Nephron (organoid): ENCODE data around the gene EFCAB14.

ENCODE experiments used
- H3K27ac Mint-ChIP-seq, 3 experiments: 2 replicates each; pipeline ENCODE4 v1.8.0; 2020; ENCODE audit warnings: mixed read lengths in 3 of 3, mild to moderate bottlenecking in 2 of 3, moderate library complexity in 1 of 3
- H3K27me3 Mint-ChIP-seq: 2 replicates; pipeline ENCODE4 v1.8.0; 2021; ENCODE audit warnings: low read depth, mild to moderate bottlenecking, moderate library complexity, mixed read lengths
- H3K36me3 Mint-ChIP-seq: 2 replicates; pipeline ENCODE4 v1.8.0; 2020; ENCODE audit warnings: low read depth, mixed read lengths
- H3K4me1 Mint-ChIP-seq: 2 replicates; pipeline ENCODE4 v1.8.0; 2020; ENCODE audit warnings: mixed read lengths
- H3K4me3 Mint-ChIP-seq, 3 experiments: 2 replicates each; pipeline ENCODE4 v1.8.0; 2020; ENCODE audit warnings: mild to moderate bottlenecking in 3 of 3, mixed read lengths in 3 of 3, moderate library complexity in 2 of 3
- H3K9me3 Mint-ChIP-seq: 2 replicates; pipeline ENCODE4 v1.8.0; 2020; ENCODE audit warnings: mixed read lengths
- TF ChIP-seq, protein P1 (sequence below), 3 experiments: fragments of 200-600 bp; sonication (generic); IDR thresholded peaks; one replicate each; pipeline ENCODE4 v1.5.0; 2021; ENCODE audit warnings: antibody characterized with exemption in 3 of 3; ENCODE audit not compliant: unreplicated experiment in 3 of 3

EFCAB14 gene

DNA sequence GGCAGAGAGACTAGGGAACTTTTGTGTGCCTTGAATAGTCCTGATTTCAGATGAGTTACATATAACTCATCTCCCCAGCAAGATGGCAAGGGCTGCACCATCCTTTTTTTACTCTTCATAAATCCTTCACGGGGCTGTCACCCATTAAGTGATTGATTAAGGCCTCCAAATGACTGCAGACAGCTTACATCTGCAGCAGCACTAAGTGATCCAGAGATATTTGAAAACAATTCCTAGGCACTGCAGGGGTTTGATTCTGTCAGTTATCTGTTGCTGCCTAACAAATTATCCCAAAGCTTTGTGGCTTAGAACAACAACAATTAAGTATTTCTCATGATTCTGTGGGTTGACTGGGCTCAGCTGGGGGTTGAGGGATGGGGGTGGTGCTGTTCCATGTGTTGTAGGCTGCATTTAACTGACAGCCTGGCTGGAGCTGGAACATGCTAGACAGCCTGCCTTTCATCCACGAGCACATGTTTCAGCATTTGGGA, 27.9 kb downstream of the EFCAB14 start:
- H3K4me1 Mint-ChIP-seq, result peaks cover 75% of the 10 kb centered on the region
- peaks cover 66% of the 10 kb centered on the region for H3K36me3 Mint-ChIP-seq
- no peak overlapping the region for H3K4me3 Mint-ChIP-seq
- H3K27ac Mint-ChIP-seq, result peak overlapping the region in 1 of 3 experiments; percentile 65
- TF ChIP-seq, protein P1, sequence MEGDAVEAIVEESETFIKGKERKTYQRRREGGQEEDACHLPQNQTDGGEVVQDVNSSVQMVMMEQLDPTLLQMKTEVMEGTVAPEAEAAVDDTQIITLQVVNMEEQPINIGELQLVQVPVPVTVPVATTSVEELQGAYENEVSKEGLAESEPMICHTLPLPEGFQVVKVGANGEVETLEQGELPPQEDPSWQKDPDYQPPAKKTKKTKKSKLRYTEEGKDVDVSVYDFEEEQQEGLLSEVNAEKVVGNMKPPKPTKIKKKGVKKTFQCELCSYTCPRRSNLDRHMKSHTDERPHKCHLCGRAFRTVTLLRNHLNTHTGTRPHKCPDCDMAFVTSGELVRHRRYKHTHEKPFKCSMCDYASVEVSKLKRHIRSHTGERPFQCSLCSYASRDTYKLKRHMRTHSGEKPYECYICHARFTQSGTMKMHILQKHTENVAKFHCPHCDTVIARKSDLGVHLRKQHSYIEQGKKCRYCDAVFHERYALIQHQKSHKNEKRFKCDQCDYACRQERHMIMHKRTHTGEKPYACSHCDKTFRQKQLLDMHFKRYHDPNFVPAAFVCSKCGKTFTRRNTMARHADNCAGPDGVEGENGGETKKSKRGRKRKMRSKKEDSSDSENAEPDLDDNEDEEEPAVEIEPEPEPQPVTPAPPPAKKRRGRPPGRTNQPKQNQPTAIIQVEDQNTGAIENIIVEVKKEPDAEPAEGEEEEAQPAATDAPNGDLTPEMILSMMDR (IDR thresholded peaks at IDR 0.05; ENCODE audit: unreplicated experiment in 3 of 3), result no peak
- H3K9me3 Mint-ChIP-seq, result no peaks in the 10 kb centered on the region
- no peaks in the 10 kb centered on the region for H3K27me3 Mint-ChIP-seq

DNA sequence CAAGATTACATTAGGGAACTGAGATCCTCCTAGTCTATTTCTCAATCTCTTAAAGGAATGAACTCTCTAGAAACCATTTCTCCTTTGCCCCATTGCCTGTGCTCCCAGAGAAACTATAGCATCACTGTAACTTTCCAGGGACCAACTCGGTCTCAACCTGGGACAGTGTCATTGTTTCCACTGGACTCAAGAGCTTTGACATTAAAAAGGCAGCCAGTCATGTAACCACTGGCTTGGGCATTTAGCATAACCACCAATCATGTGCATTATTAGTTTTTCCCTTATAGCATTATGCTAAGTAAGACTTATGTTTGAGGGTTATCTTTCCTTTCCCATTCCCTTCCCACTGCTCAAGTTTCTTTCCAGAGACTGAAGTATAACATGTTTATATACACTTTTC, 29.0 kb downstream of the EFCAB14 start:
- TF ChIP-seq, protein P1 (IDR thresholded peaks at IDR 0.05; ENCODE audit: unreplicated experiment in 3 of 3), result no peak
- Mint-ChIP-seq H3K4me3 (no peak overlapping the region), H3K9me3 (no peaks in the 10 kb centered on the region), H3K27ac (peak overlapping the region; percentile 31 to 54 (median 52)), H3K27me3 (no peaks in the 10 kb centered on the region), H3K36me3 (peaks cover 63% of the 10 kb centered on the region), H3K4me1 (peaks cover 76% of the 10 kb centered on the region)

DNA sequence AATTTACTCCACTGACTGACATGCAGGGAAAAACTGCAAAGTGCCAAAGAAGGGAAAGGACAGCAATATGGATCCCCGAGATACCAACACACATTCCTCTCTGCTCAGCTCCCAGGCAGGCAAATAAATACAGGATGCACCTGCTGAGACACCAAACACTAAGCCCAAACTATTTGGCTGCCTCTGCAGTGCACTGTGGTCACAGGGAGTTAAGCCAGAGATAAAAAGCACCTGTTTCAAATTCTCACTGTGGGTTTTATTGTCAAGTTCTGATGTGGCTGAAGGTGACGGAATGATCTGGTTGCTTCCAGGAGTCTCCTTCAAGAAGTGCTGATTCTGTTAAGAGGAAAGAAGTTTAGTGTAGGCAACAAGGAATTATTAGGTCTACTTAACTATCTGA, 29.6 kb downstream of the EFCAB14 start:
- TF ChIP-seq, protein P1 (IDR thresholded peaks at IDR 0.05; ENCODE audit: unreplicated experiment in 3 of 3), result no peak
- Mint-ChIP-seq H3K27me3 (no peaks in the 10 kb centered on the region), H3K9me3 (no peaks in the 10 kb centered on the region), H3K36me3 (peaks cover 65% of the 10 kb centered on the region), H3K4me1 (peaks cover 76% of the 10 kb centered on the region), H3K27ac (peak overlapping the region; percentile 31 to 54 (median 52)), H3K4me3 (peak overlapping the region in 1 of 3 experiments; percentile 4)

DNA sequence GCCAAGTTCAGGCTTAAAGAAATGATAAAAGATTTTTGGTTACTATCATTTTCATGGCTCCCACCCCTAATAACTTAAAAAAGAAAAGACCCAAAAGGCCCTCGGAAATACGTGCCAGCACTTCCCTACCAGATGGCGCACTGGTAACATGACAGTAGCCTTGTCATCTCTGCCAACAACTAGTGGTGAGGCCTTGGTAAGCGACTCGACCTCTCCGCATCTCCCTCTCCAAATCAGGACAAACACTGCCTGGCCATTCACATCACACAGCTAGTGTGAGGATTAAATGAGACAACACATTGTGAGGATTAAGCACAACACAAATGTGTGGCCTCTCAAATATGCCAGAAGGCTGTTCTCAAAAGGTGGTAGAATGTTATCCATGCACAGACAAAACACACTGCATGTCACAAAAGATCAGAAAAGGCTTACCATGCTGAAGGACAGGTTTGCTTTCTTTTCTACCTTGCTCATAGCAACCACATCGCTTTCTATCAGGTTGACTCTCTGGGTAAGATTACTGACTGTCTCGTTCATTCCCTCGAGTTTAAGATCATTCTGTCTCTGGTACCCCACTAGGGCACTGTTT, 30.9 kb downstream of the EFCAB14 start:
- peak overlapping the region; percentile 31 to 54 (median 52) for H3K27ac Mint-ChIP-seq
- H3K27me3 Mint-ChIP-seq, result no peaks in the 10 kb centered on the region
- H3K4me1 Mint-ChIP-seq, result peaks cover 70% of the 10 kb centered on the region

DNA sequence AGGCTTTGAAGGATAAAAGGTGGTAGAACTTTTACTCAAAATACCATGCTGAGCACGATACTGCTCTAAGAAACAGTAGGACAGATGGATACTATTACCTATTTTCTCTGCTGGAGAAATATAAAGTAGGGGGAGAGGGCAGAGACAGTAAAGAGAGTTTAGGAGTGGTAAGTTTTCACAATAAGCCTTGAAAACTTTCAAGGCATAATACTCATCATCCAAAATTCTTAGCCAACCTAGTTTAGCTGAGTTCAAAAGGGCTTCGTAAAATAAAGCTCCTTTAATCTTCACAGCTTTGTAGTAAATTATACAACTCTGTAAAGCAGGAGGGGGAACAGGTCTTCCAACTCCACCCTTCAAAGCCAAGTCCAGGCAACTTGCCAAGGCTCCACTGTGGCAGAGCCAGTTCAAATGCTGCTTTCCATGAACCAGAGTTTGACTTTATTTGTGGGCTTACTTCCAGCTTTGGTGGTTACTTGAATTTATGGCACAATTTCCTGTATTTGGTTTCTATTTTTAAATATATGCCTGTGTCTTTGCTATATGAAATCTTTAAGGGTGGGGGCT, 31.7 kb downstream of the EFCAB14 start:
- Mint-ChIP-seq H3K4me1 (peaks cover 62% of the 10 kb centered on the region), H3K9me3 (no peaks in the 10 kb centered on the region), H3K36me3 (peaks cover 71% of the 10 kb centered on the region), H3K27ac (peak overlapping the region; percentile 31 to 54 (median 52)), H3K4me3 (no peak overlapping the region), H3K27me3 (no peaks in the 10 kb centered on the region)
- TF ChIP-seq, protein P1 (IDR thresholded peaks at IDR 0.05; ENCODE audit: unreplicated experiment in 3 of 3), result no peak

More for the DNA sequence above, 30.9 kb downstream of the EFCAB14 start:
- no peak overlapping the region for H3K4me3 Mint-ChIP-seq
- H3K36me3 Mint-ChIP-seq, result peaks cover 69% of the 10 kb centered on the region
- TF ChIP-seq, protein P1 (IDR thresholded peaks at IDR 0.05; ENCODE audit: unreplicated experiment in 3 of 3), result no peak
- H3K9me3 Mint-ChIP-seq, result no peaks in the 10 kb centered on the region

DNA sequence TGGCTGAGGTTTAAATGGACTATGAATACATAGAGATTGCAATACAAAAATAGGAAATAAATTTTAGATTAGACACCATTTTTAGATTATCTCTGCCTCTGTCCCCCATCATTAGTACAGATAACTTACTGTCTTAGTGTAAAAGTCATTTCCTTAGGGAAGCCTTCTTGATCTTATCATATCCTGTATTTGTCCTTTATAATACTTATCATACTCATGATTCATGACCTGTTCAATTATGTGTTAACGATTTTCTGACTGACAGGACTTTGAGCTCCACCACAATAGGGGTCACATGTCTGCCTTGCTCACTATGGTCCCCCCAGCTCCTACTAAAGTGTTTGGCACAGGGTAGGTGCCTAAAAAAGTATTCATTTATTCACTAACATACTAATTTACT, 32.7 kb downstream of the EFCAB14 start:
- TF ChIP-seq, protein P1 (IDR thresholded peaks at IDR 0.05; ENCODE audit: unreplicated experiment in 3 of 3), result no peak
- H3K27me3 Mint-ChIP-seq, result no peaks in the 10 kb centered on the region
- peaks cover 73% of the 10 kb centered on the region for H3K36me3 Mint-ChIP-seq
- peaks cover 52% of the 10 kb centered on the region for H3K4me1 Mint-ChIP-seq
- no peaks in the 10 kb centered on the region for H3K9me3 Mint-ChIP-seq
- no peak overlapping the region for H3K4me3 Mint-ChIP-seq
- peak overlapping the region; percentile 31 to 52 (median 35) for H3K27ac Mint-ChIP-seq
